NT2/D1 (cell line): ENCODE measurements around the gene RNF13.

Experiments used
- SUZ12 ChIP-seq: IDR thresholded peaks from 2 replicates; pipeline ENCODE4 v1.6.1; 2011; ENCODE audit not compliant: insufficient read length, insufficient read depth; ENCODE audit errors: extremely low read depth
- YY1 ChIP-seq: IDR thresholded peaks from 2 replicates; pipeline ENCODE4 v1.6.1; 2011; ENCODE audit not compliant: insufficient read length, insufficient read depth
- ZNF274 ChIP-seq: IDR thresholded peaks from 2 replicates; pipeline ENCODE4 v1.6.1; 2011; ENCODE audit warnings: mild to moderate bottlenecking, low read depth, low read length

- no peak for TF ChIP-seq SUZ12
- TF ChIP-seq ZNF274, result no peak
- no peak for TF ChIP-seq YY1
These were observed 36.8 kb upstream of the RNF13 start for GRCh38 chr3:149776170-149776569.
